BJ (cell line): ENCODE data around the gene PHACTR3. TPM values are rescaled to one million over a fixed set of nuclear protein-coding genes. Genes with fewer than 3 reads are reported as not detected.

Experiments used
- CTCF ChIA-PET: fragments of 350-600 bp; formaldehyde crosslinking; extraction: SDS; loops from one replicate; lab custom pipeline; 2021; ENCODE audit warnings: antibody characterized with exemption, inconsistent platforms; lab: Yijun Ruan, JAX
- POLR2A ChIA-PET: fragments of 300-600 bp; sonication (Branson Sonifier 250); formaldehyde crosslinking; extraction: SDS; loops from one replicate; lab custom pipeline; 2021; ENCODE audit warnings: antibody characterized with exemption; lab: Charles Lee
- DNase-seq: peaks from one replicate; pipeline ENCODE4 v3.0.0-alpha.2; 2011; ENCODE audit warnings: low read depth
- H3K27me3 ChIP-seq: 2 replicates; pipeline ENCODE4 v1.6.0; 2011; ENCODE audit warnings: low read length; ENCODE audit not compliant: control insufficient read depth, insufficient read depth
- H3K36me3 ChIP-seq: 2 replicates; pipeline ENCODE4 v1.5.1; 2011; ENCODE audit warnings: low read length; ENCODE audit not compliant: control insufficient read depth, insufficient read depth
- H3K4me3 ChIP-seq: 2 replicates; pipeline ENCODE4 v1.5.1; 2011; ENCODE audit warnings: low read depth, mild to moderate bottlenecking, control low read depth, low read length
- polyA plus RNA-seq: library from polyadenylated mRNA; depleted of rRNA; stranded (reverse); fragments of >200 nt; gene quantifications from 2 replicates; pipeline ENCODE4 v1.2.3, GENCODE V29; 2011
- TF ChIP-seq, protein P1 (sequence below): IDR thresholded peaks from 2 replicates; pipeline ENCODE4 v1.5.1; 2011; ENCODE audit warnings: low read depth, mild to moderate bottlenecking, control low read depth, inconsistent platforms, low read length, moderate library complexity; ENCODE audit not compliant: insufficient read depth

PHACTR3 gene
- polyA plus RNA-seq, 1 experiment: not detected

DNA sequence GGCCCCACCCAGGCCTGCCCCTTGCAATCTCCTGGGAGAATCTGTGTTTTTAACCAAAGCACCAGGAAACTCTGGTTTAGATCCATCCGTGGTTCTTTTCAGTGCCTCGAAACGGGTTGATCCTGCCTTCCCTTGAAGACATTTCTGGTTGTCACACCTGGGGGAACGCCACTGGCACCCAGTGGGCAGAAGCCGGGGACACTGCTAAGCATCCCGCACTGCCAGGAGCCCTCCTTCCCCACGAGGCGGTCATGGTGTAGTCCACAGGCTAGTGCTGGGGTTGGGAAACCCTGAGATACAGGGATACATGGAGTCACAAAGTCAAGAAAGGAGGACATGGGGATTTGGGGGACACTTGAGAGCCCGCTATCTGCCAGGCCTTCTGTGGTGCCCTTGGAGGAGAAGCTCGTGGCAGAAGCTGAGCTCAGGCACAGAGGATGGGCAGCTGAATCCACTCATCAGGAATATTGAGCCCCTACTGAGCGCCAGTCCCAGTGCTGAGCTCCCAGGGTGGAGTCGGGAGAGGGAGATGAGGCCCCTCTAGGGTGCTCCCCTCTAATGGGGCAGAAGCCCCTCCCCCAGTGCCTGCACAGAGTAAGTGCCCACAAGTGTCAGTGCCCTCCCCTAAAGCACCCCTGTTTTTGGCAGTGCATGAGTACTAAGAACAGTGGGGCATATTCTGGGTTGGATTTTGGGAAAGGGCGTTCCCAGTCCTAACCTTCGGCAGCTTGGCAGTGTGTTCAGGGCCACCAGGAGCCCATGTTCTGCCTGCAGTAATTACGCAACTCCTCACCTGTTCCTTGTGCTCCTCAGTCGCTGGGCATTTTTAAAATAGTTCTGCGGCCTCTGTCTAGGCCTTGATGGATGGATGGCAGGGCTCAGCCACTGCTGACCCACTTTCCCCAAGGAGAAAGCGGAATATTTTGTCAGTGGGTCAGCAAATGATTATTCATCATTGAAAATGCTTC, 25.6 kb upstream of the PHACTR3 start:
- DNase-seq: no peak
- ChIA-PET POLR2A (no interaction called here), CTCF (interaction anchor here (2.1 kb wide), 1 partner anchor 18 kb away, joined by 8 read pairs; no protein-coding TSS in a partner anchor)
- no peak overlapping the region for H3K4me3 ChIP-seq
- H3K36me3 ChIP-seq: no peaks in the 10 kb centered on the region
- peaks cover 22% of the 10 kb centered on the region for H3K27me3 ChIP-seq
- TF ChIP-seq, protein P1, sequence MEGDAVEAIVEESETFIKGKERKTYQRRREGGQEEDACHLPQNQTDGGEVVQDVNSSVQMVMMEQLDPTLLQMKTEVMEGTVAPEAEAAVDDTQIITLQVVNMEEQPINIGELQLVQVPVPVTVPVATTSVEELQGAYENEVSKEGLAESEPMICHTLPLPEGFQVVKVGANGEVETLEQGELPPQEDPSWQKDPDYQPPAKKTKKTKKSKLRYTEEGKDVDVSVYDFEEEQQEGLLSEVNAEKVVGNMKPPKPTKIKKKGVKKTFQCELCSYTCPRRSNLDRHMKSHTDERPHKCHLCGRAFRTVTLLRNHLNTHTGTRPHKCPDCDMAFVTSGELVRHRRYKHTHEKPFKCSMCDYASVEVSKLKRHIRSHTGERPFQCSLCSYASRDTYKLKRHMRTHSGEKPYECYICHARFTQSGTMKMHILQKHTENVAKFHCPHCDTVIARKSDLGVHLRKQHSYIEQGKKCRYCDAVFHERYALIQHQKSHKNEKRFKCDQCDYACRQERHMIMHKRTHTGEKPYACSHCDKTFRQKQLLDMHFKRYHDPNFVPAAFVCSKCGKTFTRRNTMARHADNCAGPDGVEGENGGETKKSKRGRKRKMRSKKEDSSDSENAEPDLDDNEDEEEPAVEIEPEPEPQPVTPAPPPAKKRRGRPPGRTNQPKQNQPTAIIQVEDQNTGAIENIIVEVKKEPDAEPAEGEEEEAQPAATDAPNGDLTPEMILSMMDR: no peak

DNA sequence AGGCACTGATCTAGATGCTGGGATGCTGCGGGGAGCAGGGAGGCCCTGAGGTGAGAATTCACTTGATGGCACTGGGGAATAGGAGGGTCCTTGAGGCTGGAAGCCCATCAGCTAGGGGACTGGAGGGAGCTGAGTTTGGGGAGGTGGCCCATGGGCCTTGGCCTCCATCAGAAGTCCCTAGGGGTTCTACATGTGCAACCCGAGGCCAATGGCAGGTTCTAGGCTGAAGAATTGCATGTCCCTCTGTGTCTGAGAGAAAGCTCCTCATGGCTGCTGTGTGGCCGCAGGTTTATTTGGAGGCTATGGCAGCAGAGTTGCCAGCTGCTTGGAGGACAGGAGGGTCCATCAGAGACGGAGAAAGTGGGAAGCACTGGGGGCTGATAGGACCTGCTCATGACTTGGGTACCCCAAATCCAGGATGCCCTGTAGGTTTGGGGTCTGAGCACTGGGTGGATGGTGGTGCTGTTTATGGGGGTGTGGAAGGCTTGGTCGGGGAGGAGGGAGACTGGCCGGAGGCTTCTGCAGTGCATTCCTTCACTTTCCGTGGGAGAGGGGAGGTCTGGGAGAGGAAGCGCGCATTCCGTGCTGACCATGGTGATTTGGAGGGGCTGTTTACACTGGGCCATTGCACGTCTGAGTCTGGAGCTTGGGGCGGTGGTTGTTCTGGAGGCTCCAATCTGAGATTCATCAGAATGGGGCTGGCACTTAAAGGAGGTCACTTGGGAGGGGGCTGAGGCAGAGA, 24.8 kb upstream of the PHACTR3 start:
- Histone ChIP-seq H3K36me3 (no peaks in the 10 kb centered on the region), H3K4me3 (no peak overlapping the region), H3K27me3 (peaks cover 22% of the 10 kb centered on the region)
- TF ChIP-seq, protein P1: no peak
- DNase-seq: no peak
- CTCF ChIA-PET: interaction anchor here (1.2 to 2.8 kb wide), 4 partner anchors 9 to 172 kb away, joined by 5 to 31 read pairs (median 8); no protein-coding TSS in a partner anchor
- POLR2A ChIA-PET: no interaction called here

DNA sequence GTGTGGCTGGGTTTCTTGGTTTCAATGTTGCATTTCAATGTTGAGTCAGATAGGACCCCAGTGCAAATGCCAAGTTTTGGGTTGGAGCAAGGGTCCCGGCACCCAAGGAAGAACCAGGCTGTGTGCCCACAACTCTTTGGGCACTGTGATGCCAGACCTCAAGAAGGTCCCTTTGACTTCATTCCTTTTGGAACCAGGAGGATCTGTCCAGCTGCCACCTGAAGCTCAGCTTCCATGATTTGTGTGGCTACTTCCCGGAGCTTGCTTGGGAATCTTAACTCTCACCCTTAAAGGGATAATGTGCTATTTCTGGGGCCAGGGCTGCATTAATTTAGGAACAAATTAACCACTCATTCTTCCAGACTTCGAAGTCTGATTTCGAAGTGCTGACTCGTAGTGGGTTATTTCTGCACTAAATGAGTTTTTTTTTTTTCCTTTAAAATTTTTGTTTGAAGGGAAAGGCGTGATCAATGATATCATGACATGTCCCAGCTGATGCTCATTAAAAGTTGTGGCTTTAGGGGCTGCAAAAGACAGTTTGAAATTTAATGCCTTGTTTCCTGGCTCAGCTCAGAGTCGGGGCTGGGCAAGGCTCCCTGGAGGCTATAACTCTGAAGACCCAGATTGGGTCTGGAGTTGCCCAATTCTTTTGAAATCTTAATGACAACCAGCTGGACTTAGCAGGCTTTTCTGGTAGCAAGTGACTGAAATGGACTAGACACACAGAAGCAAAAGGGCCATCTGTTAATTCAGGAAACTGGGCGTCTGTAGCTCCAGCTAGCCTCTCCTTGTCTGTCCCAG, 24.0 kb upstream of the PHACTR3 start:
- TF ChIP-seq, protein P1: no peak
- no peak overlapping the region for H3K4me3 ChIP-seq
- ChIA-PET CTCF (interaction anchor here (1.2 to 2.8 kb wide), 4 partner anchors 9 to 171 kb away, joined by 5 to 31 read pairs (median 8); no protein-coding TSS in a partner anchor), POLR2A (no interaction called here)
- peaks cover 21% of the 10 kb centered on the region for H3K27me3 ChIP-seq
- peak; percentile 36 for DNase-seq
- H3K36me3 ChIP-seq: no peaks in the 10 kb centered on the region

DNA sequence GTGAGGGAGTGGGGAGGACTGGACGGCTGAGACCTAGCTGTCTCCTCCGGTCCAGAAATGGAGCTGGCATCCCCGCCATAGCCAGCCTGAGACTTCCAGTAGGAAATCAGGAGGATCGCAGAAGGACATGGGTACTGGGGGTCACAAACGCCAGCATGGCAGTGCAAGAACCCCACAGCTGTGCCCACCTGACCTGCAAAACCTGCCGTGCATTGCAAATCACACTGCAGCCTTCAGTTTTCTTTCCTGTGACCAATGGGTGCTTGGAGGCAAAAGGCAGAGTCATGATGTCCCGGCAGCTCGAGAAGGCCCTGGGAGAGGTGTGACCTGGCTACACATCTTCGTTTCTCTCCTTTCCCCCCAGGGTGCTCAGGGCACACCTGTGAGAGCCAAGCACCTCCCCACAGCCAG, 23.3 kb upstream of the PHACTR3 start:
- no peak for DNase-seq
- H3K4me3 ChIP-seq: no peak overlapping the region
- TF ChIP-seq, protein P1: no peak
- no peaks in the 10 kb centered on the region for H3K36me3 ChIP-seq
- POLR2A ChIA-PET: no interaction called here
- H3K27me3 ChIP-seq: peaks cover 18% of the 10 kb centered on the region
- CTCF ChIA-PET: interaction anchor here (1.0 to 2.8 kb wide), 5 partner anchors 10 to 171 kb away, joined by 3 to 31 read pairs (median 5); no protein-coding TSS in a partner anchor
